Caco-2 (cell line): Measurements from ENCODE around the gene RNU6-9. TPM values are rescaled to one million over a fixed set of nuclear protein-coding genes. Genes with fewer than 3 reads are reported as not detected.
A peak's percentile ranks its signal among the peaks of the same experiment; 100 is the strongest.

Experiments
- BruUV-seq: library from RNA; stranded (reverse); fragments of 400-500 nt; replicated peaks from 2 replicates; lab custom pipeline; 2021; lab: Mats Ljungman, UMichigan
- CTCF ChIA-PET: fragments of 300-600 bp; sonication (Branson Sonifier 250); formaldehyde crosslinking; loops from one replicate; lab custom pipeline; 2022; ENCODE audit warnings: antibody characterized with exemption; lab: Charles Lee
- POLR2A ChIA-PET: fragments of 300-600 bp; sonication (Branson Sonifier 250); formaldehyde crosslinking; loops from one replicate; lab custom pipeline; 2022; ENCODE audit warnings: antibody characterized with exemption; lab: Charles Lee
- DNase-seq, 2 experiments: peaks; one replicate each; pipeline versions ENCODE4 v3.0.0 to v3.0.0-alpha.2; 2020 to 2022
- H3K27me3 ChIP-seq: replicated peaks from 2 replicates; pipeline ENCODE4 v1.6.0; 2011; ENCODE audit warnings: low read length; ENCODE audit not compliant: control insufficient read depth, insufficient read depth
- H3K36me3 ChIP-seq: 2 replicates; pipeline ENCODE4 v1.5.1; 2011; ENCODE audit warnings: low read length; ENCODE audit not compliant: control insufficient read depth, insufficient read depth
- H3K4me1 ChIP-seq: fragments of 250-450 bp; sonication (Bioruptor Pico); 2 replicates; pipeline ENCODE4 v1.5.1; 2020; ENCODE audit warnings: mild to moderate bottlenecking
- H3K4me3 ChIP-seq: 2 replicates; pipeline ENCODE4 v1.5.1; 2011; ENCODE audit warnings: low read depth, mild to moderate bottlenecking, control low read depth, low read length
- H3K9me3 ChIP-seq: fragments of 250-450 bp; sonication (Bioruptor Pico); 2 replicates; pipeline ENCODE4 v1.5.1; 2020; ENCODE audit warnings: mild to moderate bottlenecking, moderate library complexity
- H3K27ac Mint-ChIP-seq: one replicate; pipeline ENCODE4 v1.8.0; 2022; ENCODE audit warnings: mixed read lengths; ENCODE audit not compliant: unreplicated experiment
- H3K27me3 Mint-ChIP-seq: one replicate; pipeline ENCODE4 v1.8.0; 2022; ENCODE audit warnings: mixed read lengths; ENCODE audit not compliant: insufficient read depth, unreplicated experiment
- H3K36me3 Mint-ChIP-seq: one replicate; pipeline ENCODE4 v1.8.0; 2022; ENCODE audit warnings: mild to moderate bottlenecking, mixed read lengths; ENCODE audit not compliant: insufficient read depth, unreplicated experiment
- H3K4me1 Mint-ChIP-seq: one replicate; pipeline ENCODE4 v1.8.0; 2022; ENCODE audit warnings: low read depth, mixed read lengths; ENCODE audit not compliant: unreplicated experiment
- H3K4me3 Mint-ChIP-seq: one replicate; pipeline ENCODE4 v1.8.0; 2022; ENCODE audit warnings: mild to moderate bottlenecking, moderate library complexity, mixed read lengths; ENCODE audit not compliant: unreplicated experiment
- H3K9me3 Mint-ChIP-seq: one replicate; pipeline ENCODE4 v1.8.0; 2022; ENCODE audit warnings: mixed read lengths; ENCODE audit not compliant: unreplicated experiment
- intact Hi-C: fragments of 100-400 bp; cut with micrococcal nuclease; formaldehyde crosslinking; loops from one replicate; pipeline ENCODE4 v1.10.0; 2022; ENCODE audit not compliant: unreplicated experiment
- total RNA-seq: library from RNA; stranded (reverse); gene quantifications from 2 replicates; pipeline ENCODE4 v1.2.3, GENCODE V29; 2022
- TF ChIP-seq, protein P1 (sequence below), 2 experiments: fragments of 200-600 bp in 1 of 2; IDR thresholded peaks; 1 replicate in 1 of 2; 2 replicates in 1 of 2; pipeline versions ENCODE4 v1.5.1 to v1.8.0; 2011 to 2022; ENCODE audit warnings: antibody characterized with exemption in 1 of 2, control low read depth in 1 of 2, inconsistent platforms in 1 of 2, low read depth in 1 of 2, low read length in 1 of 2, mild to moderate bottlenecking in 1 of 2, moderate library complexity in 1 of 2; ENCODE audit not compliant: insufficient read depth in 1 of 2, severe bottlenecking in 1 of 2, unreplicated experiment in 1 of 2

Gene RNU6-9
- total RNA-seq, 1 experiment from 2014 or later = not detected

DNA sequence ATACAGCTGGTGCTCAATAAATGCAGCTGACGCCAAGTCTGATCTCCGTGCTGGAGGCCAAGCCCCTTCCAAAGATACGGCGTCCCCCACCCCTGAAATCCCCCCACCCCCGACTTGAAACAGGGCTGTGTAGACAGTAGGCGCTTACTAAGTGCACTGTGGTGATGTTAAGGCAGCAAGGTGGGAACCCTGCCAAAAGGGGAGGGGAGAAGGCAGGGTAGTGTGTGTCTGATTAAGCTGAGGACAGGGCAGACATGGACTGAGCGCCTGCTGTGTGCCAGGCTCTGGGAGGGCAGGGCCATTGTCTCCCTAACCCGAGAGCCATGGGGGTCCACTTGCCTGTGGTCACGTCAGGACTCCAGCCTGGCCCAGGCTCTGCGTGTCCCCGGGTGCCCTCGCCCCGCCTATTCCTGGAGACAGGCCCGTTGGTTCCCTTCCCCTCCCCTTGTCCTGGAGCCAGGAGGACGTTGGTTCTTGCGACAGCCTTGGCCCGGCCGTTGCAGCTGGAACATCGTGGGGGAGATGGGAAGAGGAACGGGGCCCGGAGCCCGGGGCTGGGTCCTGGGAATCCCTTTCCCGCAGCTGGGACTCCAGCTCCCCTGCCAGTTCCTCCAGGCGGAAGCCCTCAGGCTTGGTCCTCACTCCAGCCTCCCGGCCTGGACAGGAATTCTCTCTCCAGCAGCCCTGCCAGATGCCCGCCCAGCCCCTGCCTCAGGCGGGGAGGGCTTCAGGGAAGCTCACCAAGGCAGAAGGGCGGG lies 42.9 kb upstream of the RNU6-9 start:
- TF ChIP-seq, protein P1, sequence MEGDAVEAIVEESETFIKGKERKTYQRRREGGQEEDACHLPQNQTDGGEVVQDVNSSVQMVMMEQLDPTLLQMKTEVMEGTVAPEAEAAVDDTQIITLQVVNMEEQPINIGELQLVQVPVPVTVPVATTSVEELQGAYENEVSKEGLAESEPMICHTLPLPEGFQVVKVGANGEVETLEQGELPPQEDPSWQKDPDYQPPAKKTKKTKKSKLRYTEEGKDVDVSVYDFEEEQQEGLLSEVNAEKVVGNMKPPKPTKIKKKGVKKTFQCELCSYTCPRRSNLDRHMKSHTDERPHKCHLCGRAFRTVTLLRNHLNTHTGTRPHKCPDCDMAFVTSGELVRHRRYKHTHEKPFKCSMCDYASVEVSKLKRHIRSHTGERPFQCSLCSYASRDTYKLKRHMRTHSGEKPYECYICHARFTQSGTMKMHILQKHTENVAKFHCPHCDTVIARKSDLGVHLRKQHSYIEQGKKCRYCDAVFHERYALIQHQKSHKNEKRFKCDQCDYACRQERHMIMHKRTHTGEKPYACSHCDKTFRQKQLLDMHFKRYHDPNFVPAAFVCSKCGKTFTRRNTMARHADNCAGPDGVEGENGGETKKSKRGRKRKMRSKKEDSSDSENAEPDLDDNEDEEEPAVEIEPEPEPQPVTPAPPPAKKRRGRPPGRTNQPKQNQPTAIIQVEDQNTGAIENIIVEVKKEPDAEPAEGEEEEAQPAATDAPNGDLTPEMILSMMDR (IDR thresholded peaks at IDR 0.05; ENCODE audit: insufficient read depth in 1 of 2, low read depth in 1 of 2, low read length in 1 of 2, severe bottlenecking in 1 of 2, unreplicated experiment in 1 of 2) = no peak
- Histone ChIP-seq H3K36me3 (no peaks in the 10 kb centered on the region), H3K4me1 (no peaks in the 10 kb centered on the region), H3K9me3 (no peaks in the 10 kb centered on the region), H3K27me3 (no peaks in the 10 kb centered on the region), H3K4me3 (no peak overlapping the region)
- Mint-ChIP-seq H3K9me3 (no peaks in the 10 kb centered on the region), H3K27me3 (no peaks in the 10 kb centered on the region), H3K36me3 (no peaks in the 10 kb centered on the region), H3K4me3 (no peak overlapping the region), H3K4me1 (no peaks in the 10 kb centered on the region), H3K27ac (no peak overlapping the region)
- DNase-seq = peak; percentile 47 to 70
- ChIA-PET POLR2A (no interaction called here), CTCF (no interaction called here)
- intact Hi-C loops = no loop called here
- BruUV-seq = no TSS peak

DNA sequence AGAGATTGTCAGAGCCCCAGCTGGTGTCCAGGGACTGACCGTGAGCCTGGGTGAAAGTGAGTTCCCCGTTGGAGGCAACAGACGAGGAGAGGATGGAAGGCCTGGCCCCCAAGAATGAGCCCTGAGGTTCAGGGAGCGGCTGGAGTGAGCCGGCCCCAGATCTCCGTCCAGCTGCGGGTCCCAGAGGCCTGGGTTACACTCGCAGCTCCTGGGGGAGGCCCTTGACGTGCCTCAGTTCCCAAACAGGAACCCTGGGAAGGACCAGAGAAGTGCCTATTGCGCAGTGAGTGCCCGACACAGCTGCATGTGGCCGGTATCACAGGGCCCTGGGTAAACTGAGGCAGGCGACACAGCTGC lies 42.3 kb upstream of the RNU6-9 start:
- no peaks in the 10 kb centered on the region for H3K4me1 ChIP-seq
- DNase-seq = no peak
- TF ChIP-seq, protein P1 (IDR thresholded peaks at IDR 0.05; ENCODE audit: insufficient read depth in 1 of 2, low read depth in 1 of 2, low read length in 1 of 2, severe bottlenecking in 1 of 2, unreplicated experiment in 1 of 2) = no peak
- ChIA-PET CTCF (no interaction called here), POLR2A (no interaction called here)
- BruUV-seq = no TSS peak
- intact Hi-C loops = no loop called here
- H3K4me3 ChIP-seq = no peak overlapping the region
- no peaks in the 10 kb centered on the region for H3K36me3 ChIP-seq
- Mint-ChIP-seq H3K36me3 (no peaks in the 10 kb centered on the region), H3K9me3 (no peaks in the 10 kb centered on the region), H3K27me3 (no peaks in the 10 kb centered on the region), H3K4me1 (no peaks in the 10 kb centered on the region), H3K27ac (no peak overlapping the region), H3K4me3 (no peak overlapping the region)
- no peaks in the 10 kb centered on the region for H3K27me3 ChIP-seq
- no peaks in the 10 kb centered on the region for H3K9me3 ChIP-seq

DNA sequence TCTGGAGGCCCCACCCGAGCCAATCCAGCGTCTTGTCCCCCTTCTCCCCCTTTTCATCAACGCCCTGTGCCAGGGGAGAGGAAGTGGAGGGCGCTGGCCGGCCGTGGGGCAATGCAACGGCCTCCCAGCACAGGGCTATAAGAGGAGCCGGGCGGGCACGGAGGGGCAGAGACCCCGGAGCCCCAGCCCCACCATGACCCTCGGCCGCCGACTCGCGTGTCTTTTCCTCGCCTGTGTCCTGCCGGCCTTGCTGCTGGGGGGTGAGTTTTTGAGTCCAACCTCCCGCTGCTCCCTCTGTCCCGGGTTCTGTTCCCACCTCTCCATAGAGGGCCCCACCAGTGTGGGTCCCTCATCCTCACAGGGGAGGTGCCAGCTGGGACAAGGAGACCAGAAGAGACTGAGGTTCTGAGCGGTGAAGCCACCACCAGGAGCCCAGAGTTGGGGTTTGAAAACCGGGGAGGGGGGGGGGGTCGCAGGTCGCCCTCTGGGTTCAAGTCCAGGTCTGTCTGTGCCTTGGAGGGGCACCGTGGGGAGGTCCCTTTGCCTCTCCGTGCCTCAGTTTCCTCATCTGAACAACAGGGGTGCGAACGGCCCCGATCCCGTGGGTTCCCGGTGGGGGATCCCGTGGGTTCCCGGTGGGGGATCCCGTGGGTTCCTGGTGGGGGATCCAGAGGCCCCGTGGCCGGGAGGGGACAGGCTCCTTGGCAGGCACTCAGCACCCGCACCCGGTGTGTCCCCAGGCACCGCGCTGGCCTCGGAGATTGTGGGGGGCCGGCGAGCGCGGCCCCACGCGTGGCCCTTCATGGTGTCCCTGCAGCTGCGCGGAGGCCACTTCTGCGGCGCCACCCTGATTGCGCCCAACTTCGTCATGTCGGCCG lies 40.9 kb upstream of the RNU6-9 start, which contains the start of gene ELANE:
Gene ELANE, plus strand, starts transcription at position 168 of the 878 bp plus-strand sequence. Its CDS starts 26 bp downstream, at position 194.
- H3K4me3 ChIP-seq = no peak within 1 kb of the TSS
- Mint-ChIP-seq H3K4me3 (no peak within 1 kb of the TSS), H3K27ac (no peak within 1 kb of the TSS), H3K9me3 (no peaks in the 10 kb centered on the region), H3K36me3 (no peaks in the 10 kb centered on the region), H3K27me3 (no peaks in the 10 kb centered on the region), H3K4me1 (no peaks in the 10 kb centered on the region)
- intact Hi-C loops = no loop called here
- ChIA-PET CTCF (no interaction called here), POLR2A (no interaction called here)
- no peak for DNase-seq
- H3K9me3 ChIP-seq = no peaks in the 10 kb centered on the region
- no peaks in the 10 kb centered on the region for H3K36me3 ChIP-seq
- no peaks in the 10 kb centered on the region for H3K27me3 ChIP-seq
- TF ChIP-seq, protein P1 (IDR thresholded peaks at IDR 0.05; ENCODE audit: insufficient read depth in 1 of 2, low read depth in 1 of 2, low read length in 1 of 2, severe bottlenecking in 1 of 2, unreplicated experiment in 1 of 2) = no peak
- BruUV-seq = no TSS peak
- H3K4me1 ChIP-seq = no peaks in the 10 kb centered on the region
